SH-SY5Y (cell line): ENCODE results near the gene ZNF726.

Source experiments
- GATA2 ChIP-seq: IDR thresholded peaks from 2 replicates; pipeline ENCODE4 v1.6.1; 2011; ENCODE audit warnings: mild to moderate bottlenecking, low read depth, low read length
- GATA3 ChIP-seq: IDR thresholded peaks from 2 replicates; pipeline ENCODE4 v1.6.1; 2011; ENCODE audit warnings: low read depth, mild to moderate bottlenecking, low read length, moderate library complexity

DNA sequence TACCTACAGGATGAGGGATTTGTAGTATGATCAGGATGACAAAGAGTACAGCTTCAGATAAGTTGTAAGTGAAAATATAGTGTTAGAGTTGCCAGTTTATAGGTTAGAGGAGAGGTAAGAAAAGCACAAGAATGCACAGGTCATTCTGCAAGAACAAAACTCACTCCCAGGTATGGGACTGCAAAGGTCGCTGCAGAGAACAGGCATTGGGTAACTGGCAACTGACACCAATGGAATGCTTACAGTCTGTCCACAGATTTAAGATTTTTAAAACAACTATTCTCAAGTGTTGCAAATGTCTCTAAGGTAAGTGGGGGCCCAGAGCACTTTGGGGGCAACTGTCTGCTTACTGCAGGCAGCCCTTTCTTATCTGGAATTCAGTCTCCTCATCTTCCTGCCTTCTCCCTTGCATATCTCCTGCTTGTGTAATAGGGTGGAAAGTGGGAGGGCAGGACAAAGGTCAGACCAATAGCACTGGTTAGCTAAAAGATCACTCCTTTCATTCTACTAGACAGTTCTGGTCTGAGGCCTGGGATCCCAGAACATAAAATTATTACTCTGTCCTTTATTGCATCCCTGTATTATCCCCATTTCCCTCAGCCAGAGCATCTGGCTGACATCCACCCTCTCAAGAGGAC is 42.3 kb upstream of the ZNF726 start:
- TF ChIP-seq GATA2: no peak
- no peak for TF ChIP-seq GATA3
